Mesendoderm (in vitro differentiated cells): Measurements from ENCODE around the gene CADPS.

ENCODE experiments used
- DNase-seq: peaks from one replicate; pipeline ENCODE4 v3.0.0; 2013
- H2AK5ac ChIP-seq: 2 replicates; pipeline ENCODE4 v1.6.1; 2013; ENCODE audit warnings: low read length, inconsistent platforms
- H2BK120ac ChIP-seq: 2 replicates; pipeline ENCODE4 v1.6.1; 2013; ENCODE audit warnings: low read depth, mild to moderate bottlenecking, low read length, moderate library complexity, mixed read lengths
- H2BK15ac ChIP-seq: replicated peaks from 2 replicates; pipeline ENCODE4 v1.6.1; 2013; ENCODE audit warnings: low read depth, mild to moderate bottlenecking, moderate library complexity
- H2BK5ac ChIP-seq: 2 replicates; pipeline ENCODE4 v1.6.1; 2013; ENCODE audit warnings: low read length, inconsistent platforms
- H3K18ac ChIP-seq: 2 replicates; pipeline ENCODE4 v1.6.1; 2013; ENCODE audit warnings: mild to moderate bottlenecking, low read length, mixed read lengths
- H3K23ac ChIP-seq: one replicate; pipeline ENCODE4 v1.6.1; 2013; ENCODE audit warnings: low read length
- H3K27ac ChIP-seq: 2 replicates; pipeline ENCODE4 v1.5.1; 2013; ENCODE audit warnings: low read depth, mild to moderate bottlenecking, inconsistent platforms, low read length, moderate library complexity
- H3K27me3 ChIP-seq: 2 replicates; pipeline ENCODE4 v1.6.1; 2013; ENCODE audit warnings: low read length, control low read depth, mild to moderate bottlenecking, inconsistent platforms; ENCODE audit not compliant: insufficient read depth, poor library complexity
- H3K36me3 ChIP-seq: 2 replicates; pipeline ENCODE4 v1.6.1; 2013; ENCODE audit warnings: low read length, inconsistent platforms; ENCODE audit not compliant: control insufficient read depth, insufficient read depth
- H3K4ac ChIP-seq: one replicate; pipeline ENCODE4 v1.6.1; 2013; ENCODE audit warnings: low read depth, mild to moderate bottlenecking, low read length, moderate library complexity
- H3K4me1 ChIP-seq: 2 replicates; pipeline ENCODE4 v1.6.1; 2013; ENCODE audit warnings: low read depth, low read length, inconsistent platforms; ENCODE audit not compliant: control insufficient read depth
- H3K4me2 ChIP-seq: 2 replicates; pipeline ENCODE4 v1.6.1; 2013; ENCODE audit warnings: low read length
- H3K4me3 ChIP-seq: 2 replicates; pipeline ENCODE4 v1.5.1; 2013; ENCODE audit warnings: mild to moderate bottlenecking, low read length
- H3K56ac ChIP-seq: one replicate; pipeline ENCODE4 v1.6.1; 2013; ENCODE audit warnings: low read length
- H3K79me1 ChIP-seq: 2 replicates; pipeline ENCODE4 v1.6.1; 2013; ENCODE audit warnings: low read length, inconsistent platforms
- H3K79me2 ChIP-seq: 2 replicates; pipeline ENCODE4 v1.6.1; 2013; ENCODE audit warnings: mild to moderate bottlenecking, low read length; ENCODE audit not compliant: control insufficient read depth, insufficient read depth
- H3K9ac ChIP-seq: 2 replicates; pipeline ENCODE4 v1.6.1; 2013; ENCODE audit warnings: low read length, inconsistent platforms
- H4K5ac ChIP-seq: one replicate; pipeline ENCODE4 v1.6.1; 2013; ENCODE audit warnings: low read length
- H4K8ac ChIP-seq: one replicate; pipeline ENCODE4 v1.6.1; 2013; ENCODE audit warnings: low read depth, mild to moderate bottlenecking, control low read depth, low read length, moderate library complexity
- WGBS: extraction: QIAGEN DNeasy Blood & Tissue Kit; methylation state at CpG from one replicate; pipeline ENCODE4 v1.1.7; 2013; ENCODE audit warnings: low lambda C conversion rate, missing lambda C conversion rate; ENCODE audit not compliant: insufficient coverage; ENCODE audit errors: extremely low coverage; 5-methylcytosine and 5-hydroxymethylcytosine counted together

CADPS gene

GRCh38 chr3:62892951-62893350 lies 17.7 kb upstream of the CADPS start:
- no peak overlapping the region for H3K56ac ChIP-seq
- H3K36me3 ChIP-seq = no peaks in the 10 kb centered on the region
- H3K79me2 ChIP-seq = no peaks in the 10 kb centered on the region
- no peak overlapping the region for H3K18ac ChIP-seq
- no peak overlapping the region for H2BK5ac ChIP-seq
- no peak overlapping the region for H2AK5ac ChIP-seq
- no peak overlapping the region for H3K9ac ChIP-seq
- no peak overlapping the region for H2BK120ac ChIP-seq
- H3K4me2 ChIP-seq = no peak overlapping the region
- no peak overlapping the region for H4K8ac ChIP-seq
- H3K27ac ChIP-seq = no peak overlapping the region
- no CpG with 5 or more reads among the region's 2 CpGs for WGBS
- no peak overlapping the region for H4K5ac ChIP-seq
- H3K79me1 ChIP-seq = no peaks in the 10 kb centered on the region
- H2BK15ac ChIP-seq = no peak overlapping the region
- H3K27me3 ChIP-seq = no peaks in the 10 kb centered on the region
- H3K23ac ChIP-seq = no peak overlapping the region
- H3K4me1 ChIP-seq = no peaks in the 10 kb centered on the region
- peak; percentile 54 for DNase-seq
- no peak overlapping the region for H3K4ac ChIP-seq
- H3K4me3 ChIP-seq = no peak overlapping the region

- Histone ChIP-seq H3K27me3 (no peaks in the 10 kb centered on the region), H3K79me1 (no peaks in the 10 kb centered on the region), H3K36me3 (no peaks in the 10 kb centered on the region), H3K18ac (no peak overlapping the region), H3K56ac (no peak overlapping the region), H3K4me2 (no peak overlapping the region), H2AK5ac (peak overlapping the region; percentile 62), H2BK15ac (no peak overlapping the region), H4K8ac (no peak overlapping the region), H3K23ac (no peak overlapping the region), H3K4me3 (no peak overlapping the region), H3K4ac (no peak overlapping the region), H2BK120ac (no peak overlapping the region), H3K79me2 (no peaks in the 10 kb centered on the region), H3K4me1 (no peaks in the 10 kb centered on the region), H2BK5ac (no peak overlapping the region), H4K5ac (no peak overlapping the region), H3K27ac (no peak overlapping the region), H3K9ac (no peak overlapping the region)
- WGBS = no CpG with 5 or more reads among the region's 2 CpGs
- DNase-seq = no peak
Measured at GRCh38 chr3:62892045-62892444, 16.8 kb upstream of the CADPS start.

- Histone ChIP-seq H3K18ac (no peak overlapping the region), H3K4me2 (no peak overlapping the region), H3K23ac (no peak overlapping the region), H3K4ac (no peak overlapping the region), H3K56ac (no peak overlapping the region), H3K4me3 (no peak overlapping the region), H3K79me1 (no peaks in the 10 kb centered on the region), H3K4me1 (no peaks in the 10 kb centered on the region), H2BK15ac (no peak overlapping the region), H3K36me3 (no peaks in the 10 kb centered on the region), H3K27me3 (no peaks in the 10 kb centered on the region), H3K9ac (no peak overlapping the region), H4K5ac (no peak overlapping the region), H2BK120ac (no peak overlapping the region), H2BK5ac (no peak overlapping the region), H2AK5ac (no peak overlapping the region), H3K79me2 (no peaks in the 10 kb centered on the region), H3K27ac (no peak overlapping the region), H4K8ac (no peak overlapping the region)
- DNase-seq = no peak
- no CpG with 5 or more reads among the region's 1 CpG for WGBS
Measured at GRCh38 chr3:62888778-62889177, 13.6 kb upstream of the CADPS start.

- no peak overlapping the region for H3K18ac ChIP-seq
- no peak overlapping the region for H4K8ac ChIP-seq
- no peaks in the 10 kb centered on the region for H3K36me3 ChIP-seq
- no peaks in the 10 kb centered on the region for H3K79me2 ChIP-seq
- H3K56ac ChIP-seq = no peak overlapping the region
- no peak overlapping the region for H2BK120ac ChIP-seq
- H3K4me3 ChIP-seq = no peak overlapping the region
- H3K9ac ChIP-seq = no peak overlapping the region
- H2BK5ac ChIP-seq = no peak overlapping the region
- no peak overlapping the region for H3K23ac ChIP-seq
- H3K4ac ChIP-seq = no peak overlapping the region
- WGBS = no CpG with 5 or more reads among the region's 3 CpGs
- no peak overlapping the region for H2BK15ac ChIP-seq
- H3K4me2 ChIP-seq = peak overlapping the region; percentile 10
- H4K5ac ChIP-seq = no peak overlapping the region
- no peak overlapping the region for H2AK5ac ChIP-seq
- H3K27me3 ChIP-seq = no peaks in the 10 kb centered on the region
- no peaks in the 10 kb centered on the region for H3K4me1 ChIP-seq
- no peaks in the 10 kb centered on the region for H3K79me1 ChIP-seq
- no peak overlapping the region for H3K27ac ChIP-seq
- peak; percentile 76 for DNase-seq
Measured at GRCh38 chr3:62888180-62888579, 13.0 kb upstream of the CADPS start.

- H3K27ac ChIP-seq = no peak overlapping the region
- H3K79me2 ChIP-seq = no peaks in the 10 kb centered on the region
- H3K79me1 ChIP-seq = no peaks in the 10 kb centered on the region
- WGBS = no CpG with 5 or more reads among the region's 2 CpGs
- H4K8ac ChIP-seq = no peak overlapping the region
- H3K18ac ChIP-seq = no peak overlapping the region
- no peaks in the 10 kb centered on the region for H3K36me3 ChIP-seq
- H2BK120ac ChIP-seq = no peak overlapping the region
- DNase-seq = no peak
- no peak overlapping the region for H3K23ac ChIP-seq
- H3K4me3 ChIP-seq = no peak overlapping the region
- no peak overlapping the region for H2AK5ac ChIP-seq
- no peak overlapping the region for H3K4me2 ChIP-seq
- H3K4me1 ChIP-seq = no peaks in the 10 kb centered on the region
- H3K27me3 ChIP-seq = no peaks in the 10 kb centered on the region
- no peak overlapping the region for H3K9ac ChIP-seq
- no peak overlapping the region for H4K5ac ChIP-seq
- no peak overlapping the region for H2BK15ac ChIP-seq
- no peak overlapping the region for H3K4ac ChIP-seq
- H2BK5ac ChIP-seq = no peak overlapping the region
- no peak overlapping the region for H3K56ac ChIP-seq
Measured at GRCh38 chr3:62885136-62885535, 9.9 kb upstream of the CADPS start.

- no peak overlapping the region for H3K9ac ChIP-seq
- H2BK120ac ChIP-seq = no peak overlapping the region
- no peaks in the 10 kb centered on the region for H3K79me1 ChIP-seq
- no peak overlapping the region for H3K56ac ChIP-seq
- DNase-seq = peak; percentile 14
- H2BK5ac ChIP-seq = no peak overlapping the region
- no peak overlapping the region for H3K27ac ChIP-seq
- no peak overlapping the region for H3K4me2 ChIP-seq
- no peak overlapping the region for H2BK15ac ChIP-seq
- H4K8ac ChIP-seq = no peak overlapping the region
- no CpG with 5 or more reads among the region's 3 CpGs for WGBS
- H3K4me3 ChIP-seq = no peak overlapping the region
- H3K79me2 ChIP-seq = no peaks in the 10 kb centered on the region
- H4K5ac ChIP-seq = no peak overlapping the region
- H2AK5ac ChIP-seq = no peak overlapping the region
- no peaks in the 10 kb centered on the region for H3K4me1 ChIP-seq
- H3K36me3 ChIP-seq = no peaks in the 10 kb centered on the region
- no peak overlapping the region for H3K23ac ChIP-seq
- no peaks in the 10 kb centered on the region for H3K27me3 ChIP-seq
- no peak overlapping the region for H3K4ac ChIP-seq
- no peak overlapping the region for H3K18ac ChIP-seq
Measured at GRCh38 chr3:62884096-62884870, 9.1 kb upstream of the CADPS start.
